Activated CD8-positive, alpha-beta T cell treated with anti-CD3 and anti-CD28 coated beads for 36 hours (primary cell): ENCODE results near the gene SNURF. TPM values are rescaled to one million over a fixed set of nuclear protein-coding genes. Genes with fewer than 3 reads are reported as not detected.
"Not testable (repeated sequence)": the region's sequence is repeated elsewhere in the genome, so short reads cannot be mapped to it uniquely, and the experiment has no call there.

Experiments
- ATAC-seq: fragments of 200-7000 bp; cut with Tn5 transposase; one replicate; pipeline ENCODE4 v1.10.0; 2021; ENCODE audit warnings: mild to moderate bottlenecking, moderate library complexity
- CTCF ChIA-PET: fragments of 350-600 bp; sonication (Branson Sonifier 250); formaldehyde crosslinking; loops from one replicate; lab custom pipeline; 2021; ENCODE audit warnings: antibody characterized with exemption; lab: Charles Lee
- POLR2A ChIA-PET: fragments of 350-600 bp; sonication (Branson Sonifier 250); formaldehyde crosslinking; loops from one replicate; lab custom pipeline; 2021; ENCODE audit warnings: antibody characterized with exemption; lab: Charles Lee
- DNase-seq: peaks from one replicate; pipeline ENCODE4 v3.0.0-alpha.2; 2020
- H3K27ac Mint-ChIP-seq: one replicate; pipeline ENCODE4 v1.8.0; 2021; ENCODE audit warnings: mild to moderate bottlenecking, mixed read lengths
- H3K27me3 Mint-ChIP-seq: one replicate; pipeline ENCODE4 v1.8.0; 2021; ENCODE audit warnings: mixed read lengths
- H3K36me3 Mint-ChIP-seq: one replicate; pipeline ENCODE4 v1.8.0; 2021; ENCODE audit warnings: low read depth, mixed read lengths
- H3K4me1 Mint-ChIP-seq: one replicate; pipeline ENCODE4 v1.8.0; 2021; ENCODE audit warnings: low read depth, mixed read lengths
- H3K4me3 Mint-ChIP-seq: one replicate; pipeline ENCODE4 v1.8.0; 2021; ENCODE audit warnings: mild to moderate bottlenecking, moderate library complexity, mixed read lengths
- H3K9me3 Mint-ChIP-seq: one replicate; pipeline ENCODE4 v1.8.0; 2021; ENCODE audit warnings: mixed read lengths
- CTCF ChIP-seq: fragments of 200-600 bp; IDR thresholded peaks from one replicate; pipeline ENCODE4 v1.8.0; 2022; ENCODE audit warnings: antibody characterized with exemption, mild to moderate bottlenecking
- intact Hi-C: fragments of 100-400 bp; cut with micrococcal nuclease; formaldehyde crosslinking; loops from one replicate; pipeline ENCODE4 v1.10.0; 2022
- total RNA-seq, 2 experiments: library from RNA; stranded (reverse); gene quantifications; one replicate each; pipeline ENCODE4 v1.2.3, GENCODE V29; 2021

SNURF gene
- total RNA-seq, 2 experiments from 2014 or later = 16.7 to 17.8 TPM

- no peak for DNase-seq
- no peak for TF ChIP-seq CTCF
- ATAC-seq = peak; percentile 58
- Mint-ChIP-seq H3K9me3 (peaks cover 20% of the 10 kb centered on the region), H3K4me1 (no peaks in the 10 kb centered on the region), H3K36me3 (peaks cover 72% of the 10 kb centered on the region), H3K4me3 (no peak overlapping the region), H3K27me3 (no peaks in the 10 kb centered on the region), H3K27ac (peak overlapping the region; percentile 17)
- intact Hi-C loops = no loop called here
- CTCF ChIA-PET = no interaction called here
- POLR2A ChIA-PET = interaction anchor here (1.3 kb wide), 1 partner anchor 10 kb away, joined by 4 read pairs; no protein-coding TSS in a partner anchor
Measured at GRCh38 chr15:24966364-24967103, 11.7 kb downstream of the SNURF start.

GRCh38 chr15:24971052-24971451, 16.3 kb downstream of the SNURF start:
- ATAC-seq (no peak), DNase-seq (no peak)
- no peaks in the 10 kb centered on the region for H3K27me3 Mint-ChIP-seq
- H3K27ac Mint-ChIP-seq = no peak overlapping the region
- intact Hi-C loops = no loop called here
- H3K9me3 Mint-ChIP-seq = peaks cover 24% of the 10 kb centered on the region
- ChIA-PET POLR2A (no interaction called here), CTCF (no interaction called here)
- H3K4me3 Mint-ChIP-seq = no peak overlapping the region
- H3K36me3 Mint-ChIP-seq = peaks cover 79% of the 10 kb centered on the region
- no peak for TF ChIP-seq CTCF
- no peaks in the 10 kb centered on the region for H3K4me1 Mint-ChIP-seq

GRCh38 chr15:24971772-24972171, 17.0 kb downstream of the SNURF start:
- Mint-ChIP-seq H3K27ac (no peak overlapping the region), H3K27me3 (no peaks in the 10 kb centered on the region), H3K36me3 (peaks cover 79% of the 10 kb centered on the region), H3K4me3 (no peak overlapping the region), H3K9me3 (peaks cover 31% of the 10 kb centered on the region), H3K4me1 (no peaks in the 10 kb centered on the region)
- ChIA-PET POLR2A (no interaction called here), CTCF (no interaction called here)
- intact Hi-C loops = no loop called here
- no peak for TF ChIP-seq CTCF
- no peak for ATAC-seq
- DNase-seq = no peak

GRCh38 chr15:24972707-24973106, 17.9 kb downstream of the SNURF start:
- CTCF ChIA-PET, intact Hi-C loops, ATAC-seq, H3K27me3 Mint-ChIP-seq, H3K4me3 Mint-ChIP-seq, DNase-seq, POLR2A ChIA-PET, H3K4me1 Mint-ChIP-seq, H3K27ac Mint-ChIP-seq: not testable (repeated sequence)
- Mint-ChIP-seq H3K36me3 (peaks cover 81% of the 10 kb centered on the region), H3K9me3 (peaks cover 30% of the 10 kb centered on the region)

GRCh38 chr15:24976932-24977331, 22.1 kb downstream of the SNURF start:
- Mint-ChIP-seq H3K36me3 (peaks cover 86% of the 10 kb centered on the region), H3K4me3 (no peak overlapping the region)
- no peak for TF ChIP-seq CTCF

More at GRCh38 chr15:24976932-24977331, 22.1 kb downstream of the SNURF start:
- Mint-ChIP-seq H3K27ac (no peak overlapping the region), H3K9me3 (peaks cover 41% of the 10 kb centered on the region), H3K27me3 (no peaks in the 10 kb centered on the region), H3K4me1 (no peaks in the 10 kb centered on the region)
- ATAC-seq (no peak), DNase-seq (no peak)
- CTCF ChIA-PET = no interaction called here
- intact Hi-C loops = no loop called here
- POLR2A ChIA-PET = no interaction called here
